ENCODE data around the gene CACNA2D3. TPM values are rescaled to one million over a fixed set of nuclear protein-coding genes. Genes with fewer than 3 reads are reported as not detected.

Gene CACNA2D3
- polyA plus RNA-seq, 1 donor from 2014 or later, result 26.2 TPM

DNA sequence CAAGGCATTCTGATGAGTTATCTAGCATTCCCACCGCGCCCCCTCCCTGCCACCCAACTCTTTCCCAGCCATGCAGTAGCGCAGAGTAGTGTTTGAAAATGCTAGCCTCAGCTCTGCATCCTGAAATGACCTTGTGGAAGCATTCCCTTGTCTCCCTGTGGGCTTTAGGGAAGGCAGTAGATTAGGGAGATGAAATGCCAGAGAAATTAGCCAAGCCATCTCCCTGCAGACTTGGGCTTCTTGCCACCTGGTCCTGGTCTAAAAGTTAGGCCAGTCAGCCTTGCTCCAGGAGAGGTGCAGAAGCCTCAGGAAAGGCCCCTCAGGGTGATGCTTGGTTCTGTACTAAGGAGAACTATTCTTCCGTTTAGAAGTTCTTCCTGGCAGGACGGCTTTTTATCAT, 231.2 kb downstream of the CACNA2D3 start:
- H4K20me1 ChIP-seq (ENCODE audit: insufficient read depth), result no peaks in the 10 kb centered on the region
- no peaks in the 10 kb centered on the region for H3K9me2 ChIP-seq (ENCODE audit: insufficient read depth, low read length)
- no peak overlapping the region for H3K27ac ChIP-seq (ENCODE audit: low read length)
- no peak overlapping the region for H2AFZ ChIP-seq (ENCODE audit: low read depth, low read length)
- no peak overlapping the region for H3K4me3 ChIP-seq (ENCODE audit: low read length)
- no peaks in the 10 kb centered on the region for H3K9me3 ChIP-seq (ENCODE audit: low read length)
- no peaks in the 10 kb centered on the region for H3K36me3 ChIP-seq (ENCODE audit: insufficient read depth, low read length)
- H3K79me2 ChIP-seq (replicated peaks; ENCODE audit: insufficient read depth, low read length), result no peaks in the 10 kb centered on the region
- H3K9ac ChIP-seq (ENCODE audit: low read length), result no peak overlapping the region
- no peaks in the 10 kb centered on the region for H3K27me3 ChIP-seq (ENCODE audit: insufficient read depth, low read depth, low read length)
- no peak for TF ChIP-seq EZH2 (IDR thresholded peaks at IDR 0.05; ENCODE audit: borderline replicate concordance, insufficient read depth, low read length, poor library complexity, severe bottlenecking)
- no peak for TF ChIP-seq MXI1 (conservative IDR thresholded peaks at IDR 0.05; ENCODE audit: poor library complexity, severe bottlenecking)
- H3F3A ChIP-seq (ENCODE audit: insufficient read depth, low read length, poor library complexity, severe bottlenecking), result no peaks in the 10 kb centered on the region
- H3K4me2 ChIP-seq (ENCODE audit: low read length), result no peak overlapping the region

DNA sequence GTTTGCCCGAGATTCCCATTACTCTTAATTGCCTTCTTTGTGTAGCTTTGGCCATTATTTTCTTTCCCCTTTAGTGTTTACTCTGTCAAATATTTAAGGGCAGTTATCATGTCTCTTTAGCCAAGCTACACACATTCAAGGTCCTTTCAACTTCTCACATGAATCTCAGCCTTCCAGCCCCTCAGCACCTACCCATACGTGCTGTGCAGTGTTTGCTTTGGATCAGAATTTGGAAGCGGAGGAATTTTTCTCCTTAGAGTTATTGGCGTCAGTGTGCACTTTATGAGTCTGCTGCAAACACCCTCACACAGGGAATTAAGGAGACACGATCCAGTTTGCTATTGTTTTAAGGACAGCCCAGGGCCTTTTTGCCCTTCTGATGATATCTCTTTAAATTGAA, 231.6 kb downstream of the CACNA2D3 start:
- Histone ChIP-seq H3K4me2 (ENCODE audit: low read length) (no peak overlapping the region), H3K9ac (ENCODE audit: low read length) (no peak overlapping the region), H3K27ac (ENCODE audit: low read length) (no peak overlapping the region), H3K4me3 (ENCODE audit: low read length) (no peak overlapping the region), H4K20me1 (ENCODE audit: insufficient read depth) (no peaks in the 10 kb centered on the region), H3F3A (ENCODE audit: insufficient read depth, low read length, poor library complexity, severe bottlenecking) (no peaks in the 10 kb centered on the region), H3K9me2 (ENCODE audit: insufficient read depth, low read length) (no peaks in the 10 kb centered on the region), H3K36me3 (ENCODE audit: insufficient read depth, low read length) (no peaks in the 10 kb centered on the region), H2AFZ (ENCODE audit: low read depth, low read length) (no peak overlapping the region), H3K27me3 (ENCODE audit: insufficient read depth, low read depth, low read length) (no peaks in the 10 kb centered on the region), H3K9me3 (ENCODE audit: low read length) (no peaks in the 10 kb centered on the region), H3K79me2 (replicated peaks; ENCODE audit: insufficient read depth, low read length) (no peaks in the 10 kb centered on the region)
- TF ChIP-seq, protein P1, sequence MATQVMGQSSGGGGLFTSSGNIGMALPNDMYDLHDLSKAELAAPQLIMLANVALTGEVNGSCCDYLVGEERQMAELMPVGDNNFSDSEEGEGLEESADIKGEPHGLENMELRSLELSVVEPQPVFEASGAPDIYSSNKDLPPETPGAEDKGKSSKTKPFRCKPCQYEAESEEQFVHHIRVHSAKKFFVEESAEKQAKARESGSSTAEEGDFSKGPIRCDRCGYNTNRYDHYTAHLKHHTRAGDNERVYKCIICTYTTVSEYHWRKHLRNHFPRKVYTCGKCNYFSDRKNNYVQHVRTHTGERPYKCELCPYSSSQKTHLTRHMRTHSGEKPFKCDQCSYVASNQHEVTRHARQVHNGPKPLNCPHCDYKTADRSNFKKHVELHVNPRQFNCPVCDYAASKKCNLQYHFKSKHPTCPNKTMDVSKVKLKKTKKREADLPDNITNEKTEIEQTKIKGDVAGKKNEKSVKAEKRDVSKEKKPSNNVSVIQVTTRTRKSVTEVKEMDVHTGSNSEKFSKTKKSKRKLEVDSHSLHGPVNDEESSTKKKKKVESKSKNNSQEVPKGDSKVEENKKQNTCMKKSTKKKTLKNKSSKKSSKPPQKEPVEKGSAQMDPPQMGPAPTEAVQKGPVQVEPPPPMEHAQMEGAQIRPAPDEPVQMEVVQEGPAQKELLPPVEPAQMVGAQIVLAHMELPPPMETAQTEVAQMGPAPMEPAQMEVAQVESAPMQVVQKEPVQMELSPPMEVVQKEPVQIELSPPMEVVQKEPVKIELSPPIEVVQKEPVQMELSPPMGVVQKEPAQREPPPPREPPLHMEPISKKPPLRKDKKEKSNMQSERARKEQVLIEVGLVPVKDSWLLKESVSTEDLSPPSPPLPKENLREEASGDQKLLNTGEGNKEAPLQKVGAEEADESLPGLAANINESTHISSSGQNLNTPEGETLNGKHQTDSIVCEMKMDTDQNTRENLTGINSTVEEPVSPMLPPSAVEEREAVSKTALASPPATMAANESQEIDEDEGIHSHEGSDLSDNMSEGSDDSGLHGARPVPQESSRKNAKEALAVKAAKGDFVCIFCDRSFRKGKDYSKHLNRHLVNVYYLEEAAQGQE (IDR thresholded peaks at IDR 0.05; ENCODE audit: borderline replicate concordance), result no peak
- TF ChIP-seq EZH2 (IDR thresholded peaks at IDR 0.05; ENCODE audit: borderline replicate concordance, insufficient read depth, low read length, poor library complexity, severe bottlenecking), result no peak
- TF ChIP-seq POLR2AphosphoS5 (IDR thresholded peaks at IDR 0.05), result no peak
- TF ChIP-seq SMC3 (conservative IDR thresholded peaks at IDR 0.05; ENCODE audit: poor library complexity), result no peak
- no peak for TF ChIP-seq MXI1 (conservative IDR thresholded peaks at IDR 0.05; ENCODE audit: poor library complexity, severe bottlenecking)
- TF ChIP-seq TAF1 (IDR thresholded peaks at IDR 0.05; ENCODE audit: low read depth), result no peak
- TF ChIP-seq, protein P2, sequence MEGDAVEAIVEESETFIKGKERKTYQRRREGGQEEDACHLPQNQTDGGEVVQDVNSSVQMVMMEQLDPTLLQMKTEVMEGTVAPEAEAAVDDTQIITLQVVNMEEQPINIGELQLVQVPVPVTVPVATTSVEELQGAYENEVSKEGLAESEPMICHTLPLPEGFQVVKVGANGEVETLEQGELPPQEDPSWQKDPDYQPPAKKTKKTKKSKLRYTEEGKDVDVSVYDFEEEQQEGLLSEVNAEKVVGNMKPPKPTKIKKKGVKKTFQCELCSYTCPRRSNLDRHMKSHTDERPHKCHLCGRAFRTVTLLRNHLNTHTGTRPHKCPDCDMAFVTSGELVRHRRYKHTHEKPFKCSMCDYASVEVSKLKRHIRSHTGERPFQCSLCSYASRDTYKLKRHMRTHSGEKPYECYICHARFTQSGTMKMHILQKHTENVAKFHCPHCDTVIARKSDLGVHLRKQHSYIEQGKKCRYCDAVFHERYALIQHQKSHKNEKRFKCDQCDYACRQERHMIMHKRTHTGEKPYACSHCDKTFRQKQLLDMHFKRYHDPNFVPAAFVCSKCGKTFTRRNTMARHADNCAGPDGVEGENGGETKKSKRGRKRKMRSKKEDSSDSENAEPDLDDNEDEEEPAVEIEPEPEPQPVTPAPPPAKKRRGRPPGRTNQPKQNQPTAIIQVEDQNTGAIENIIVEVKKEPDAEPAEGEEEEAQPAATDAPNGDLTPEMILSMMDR (IDR thresholded peaks at IDR 0.05; ENCODE audit: poor library complexity, severe bottlenecking), result no peak
- TF ChIP-seq EP300 (conservative IDR thresholded peaks at IDR 0.05; ENCODE audit: poor library complexity, severe bottlenecking), result no peak
- TF ChIP-seq RAD21 (conservative IDR thresholded peaks at IDR 0.05), result no peak

DNA sequence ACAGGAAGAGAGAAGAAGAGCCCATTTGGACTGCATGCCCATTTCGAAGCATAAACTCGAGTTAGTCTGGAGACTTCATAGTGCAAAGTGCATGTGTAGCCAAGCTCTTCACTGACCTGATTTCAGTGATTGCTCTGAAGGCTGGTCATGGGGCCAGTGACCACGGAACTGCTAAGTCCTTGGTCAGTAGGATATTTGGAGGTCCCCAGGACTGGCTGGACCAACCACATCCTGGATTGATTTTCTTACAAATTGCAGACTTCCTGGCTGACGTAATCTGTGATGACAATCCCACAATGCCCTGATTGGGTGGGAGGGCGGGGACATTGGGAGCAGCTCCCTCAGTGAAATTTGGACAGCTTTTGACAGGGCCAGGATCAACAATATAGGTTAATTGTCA, 233.4 kb downstream of the CACNA2D3 start:
- H3K9ac ChIP-seq (ENCODE audit: low read length), result no peak overlapping the region
- no peak overlapping the region for H2AFZ ChIP-seq (ENCODE audit: low read depth, low read length)
- no peak overlapping the region for H3K4me2 ChIP-seq (ENCODE audit: low read length)
- H3K79me2 ChIP-seq (replicated peaks; ENCODE audit: insufficient read depth, low read length), result no peaks in the 10 kb centered on the region
- H3K27ac ChIP-seq (ENCODE audit: low read length), result no peak overlapping the region
- H3F3A ChIP-seq (ENCODE audit: insufficient read depth, low read length, poor library complexity, severe bottlenecking), result no peaks in the 10 kb centered on the region
- no peak for TF ChIP-seq EP300 (conservative IDR thresholded peaks at IDR 0.05; ENCODE audit: poor library complexity, severe bottlenecking)
- TF ChIP-seq MXI1 (conservative IDR thresholded peaks at IDR 0.05; ENCODE audit: poor library complexity, severe bottlenecking), result no peak
- TF ChIP-seq, protein P1 (IDR thresholded peaks at IDR 0.05; ENCODE audit: borderline replicate concordance), result no peak
- TF ChIP-seq, protein P2 (IDR thresholded peaks at IDR 0.05; ENCODE audit: poor library complexity, severe bottlenecking), result no peak
- no peak for TF ChIP-seq TAF1 (IDR thresholded peaks at IDR 0.05; ENCODE audit: low read depth)
- no peak for TF ChIP-seq EZH2 (IDR thresholded peaks at IDR 0.05; ENCODE audit: borderline replicate concordance, insufficient read depth, low read length, poor library complexity, severe bottlenecking)
- no peak for TF ChIP-seq RAD21 (conservative IDR thresholded peaks at IDR 0.05)
- no peak for TF ChIP-seq POLR2AphosphoS5 (IDR thresholded peaks at IDR 0.05)
- TF ChIP-seq SMC3 (conservative IDR thresholded peaks at IDR 0.05; ENCODE audit: poor library complexity), result no peak
- H3K9me3 ChIP-seq (ENCODE audit: low read length), result no peaks in the 10 kb centered on the region
- H3K27me3 ChIP-seq (ENCODE audit: insufficient read depth, low read depth, low read length), result no peaks in the 10 kb centered on the region
- H3K4me3 ChIP-seq (ENCODE audit: low read length), result no peak overlapping the region
- no peaks in the 10 kb centered on the region for H3K36me3 ChIP-seq (ENCODE audit: insufficient read depth, low read length)
- no peaks in the 10 kb centered on the region for H3K9me2 ChIP-seq (ENCODE audit: insufficient read depth, low read length)
- no peaks in the 10 kb centered on the region for H4K20me1 ChIP-seq (ENCODE audit: insufficient read depth)

All from neural cell (in vitro differentiated cells).